NCI-H2081 treated with DMSO at 0.1 percent for 48 hours (cell line): ENCODE results near the gene ZSCAN10.

Experiments used
- DNase-seq: peaks from one replicate; lab custom pipeline; 2025; lab: John Stamatoyannopoulos, UW

The ZSCAN10 gene

GRCh38 chr16:3046641-3047386, 52.3 kb downstream of the ZSCAN10 start:
- no peak for DNase-seq

- DNase-seq, result no peak
Observed at GRCh38 chr16:3045758-3046640, 53.1 kb downstream of the ZSCAN10 start, which contains the start of gene MMP25. Gene MMP25, plus strand, starts transcription at chr16:3046561. Its CDS starts 357 bp downstream, at chr16:3046918.

GRCh38 chr16:3044708-3045107, 54.4 kb downstream of the ZSCAN10 start:
- DNase-seq, result no peak

DNA sequence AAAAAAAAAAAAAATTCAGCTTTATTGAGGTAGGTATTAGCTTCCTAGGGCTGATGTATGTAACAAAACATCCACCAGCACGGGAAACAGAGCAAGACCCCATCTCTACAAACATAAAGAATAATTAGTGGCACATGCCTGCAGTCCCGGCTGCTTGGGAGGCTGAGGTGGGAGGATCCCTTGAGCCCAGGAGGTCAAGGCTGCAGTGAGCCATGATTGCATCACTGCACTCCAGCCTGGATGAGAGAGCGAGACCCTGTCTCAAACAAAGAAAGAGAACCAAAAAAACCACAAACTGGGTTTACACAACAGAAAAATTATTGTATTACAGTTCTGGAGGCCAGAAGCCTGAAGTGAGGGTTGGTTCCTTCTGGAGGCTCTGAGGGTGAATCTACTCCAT, 56.7 kb downstream of the ZSCAN10 start:
- DNase-seq, result no peak

GRCh38 chr16:3038896-3039295, 60.2 kb downstream of the ZSCAN10 start:
- no peak for DNase-seq
